GM12878 (cell line): ENCODE data around the gene ALCAM. TPM values are rescaled to one million over a fixed set of nuclear protein-coding genes. Genes with fewer than 3 reads are reported as not detected.

Source experiments
- ATAC-seq: fragments of 200-7000 bp; cut with Tn5 transposase; 3 replicates; pipeline ENCODE4 v1.9.1; 2020; ENCODE audit warnings: mild to moderate bottlenecking, moderate library complexity
- BruUV-seq: library from RNA; stranded (reverse); fragments of 400-500 nt; replicated peaks from 2 replicates; lab custom pipeline; 2021; lab: Mats Ljungman, UMichigan
- CTCF ChIA-PET: fragments of 300-600 bp; sonication (Branson Sonifier 250); formaldehyde crosslinking; extraction: SDS; loops from one replicate; lab custom pipeline; 2021; ENCODE audit warnings: inconsistent platforms; lab: Yijun Ruan, JAX
- POLR2A ChIA-PET: fragments of 350-600 bp; formaldehyde crosslinking; extraction: SDS; loops from one replicate; lab custom pipeline; 2021; ENCODE audit warnings: inconsistent platforms; lab: Charles Lee
- RAD21 ChIA-PET: fragments of 300-600 bp; sonication (Branson Sonifier 250); formaldehyde crosslinking; loops from one replicate; lab custom pipeline; 2023; ENCODE audit warnings: antibody characterized with exemption; ENCODE audit not compliant: unreplicated experiment; lab: Charles Lee
- SMC1A ChIA-PET: fragments of 300-600 bp; sonication (Branson Sonifier 250); formaldehyde crosslinking; loops from one replicate; lab custom pipeline; 2023; ENCODE audit not compliant: unreplicated experiment, uncharacterized antibody; lab: Charles Lee
- DNase-seq: peaks from one replicate; pipeline ENCODE4 v3.0.0-alpha.2; 2011; ENCODE audit warnings: low read depth, low spot score
- FAIRE-seq: peaks from 3 replicates; lab custom pipeline; 2011; peaks lifted over from hg19 to GRCh38; lab: Jason Lieb, UNC
- H2AFZ ChIP-seq: 2 replicates; pipeline ENCODE4 v1.6.0; 2011; ENCODE audit warnings: low read depth, low read length, control low read depth; ENCODE audit not compliant: control insufficient read depth
- H3K27ac ChIP-seq: 2 replicates; pipeline ENCODE4 v1.5.1; 2011; ENCODE audit warnings: control low read depth; ENCODE audit not compliant: control insufficient read depth, insufficient read depth
- H3K27me3 ChIP-seq, 2 experiments: replicated peaks in 1 of 2; 2 replicates each; pipeline versions ENCODE4 v1.6.0 to v1.6.1; 2011; ENCODE audit warnings: low read length in 1 of 2; ENCODE audit not compliant: control insufficient read depth in 2 of 2, insufficient read depth in 2 of 2
- H3K36me3 ChIP-seq, 2 experiments: 2 replicates each; pipeline ENCODE4 v1.5.1; 2011; ENCODE audit warnings: low read length in 1 of 2; ENCODE audit not compliant: control insufficient read depth in 2 of 2, insufficient read depth in 2 of 2
- H3K4me1 ChIP-seq: 2 replicates; pipeline ENCODE4 v1.6.1; 2011; ENCODE audit warnings: mild to moderate bottlenecking, low read length, moderate library complexity, mixed read lengths; ENCODE audit not compliant: control insufficient read depth, insufficient read depth
- H3K4me2 ChIP-seq: 2 replicates; pipeline ENCODE4 v1.6.0; 2011; ENCODE audit warnings: control low read depth; ENCODE audit not compliant: control insufficient read depth, insufficient read depth
- H3K4me3 ChIP-seq: fragments of 200-600 bp; sonication (generic); 2 replicates; pipeline ENCODE4 v1.5.1; 2016
- H3K79me2 ChIP-seq: 2 replicates; pipeline ENCODE4 v1.6.0; 2011; ENCODE audit warnings: low read length; ENCODE audit not compliant: control insufficient read depth, insufficient read depth
- H3K9ac ChIP-seq: 2 replicates; pipeline ENCODE4 v1.8.0; 2011; ENCODE audit warnings: low read length, control low read depth, mixed read lengths; ENCODE audit not compliant: control insufficient read depth, insufficient read depth
- H3K9me3 ChIP-seq: replicated peaks from 3 replicates; pipeline ENCODE4 v1.5.1; 2011; ENCODE audit warnings: mild to moderate bottlenecking, low read length; ENCODE audit not compliant: control insufficient read depth, insufficient read depth
- H4K20me1 ChIP-seq: 2 replicates; pipeline ENCODE4 v1.6.0; 2011; ENCODE audit not compliant: control insufficient read depth, insufficient read depth
- CHD4 ChIP-seq: fragments of 200-600 bp; sonication (generic); IDR thresholded peaks from 2 replicates; pipeline ENCODE4 v1.6.1; 2016; ENCODE audit warnings: mild to moderate bottlenecking
- FOS ChIP-seq: IDR thresholded peaks from 3 replicates; pipeline ENCODE4 v1.6.1; 2011; ENCODE audit warnings: borderline replicate concordance; ENCODE audit not compliant: insufficient read length; ENCODE audit errors: extremely low read depth
- RAD21 ChIP-seq: IDR thresholded peaks from 2 replicates; pipeline ENCODE4 v1.6.1; 2011; ENCODE audit warnings: mild to moderate bottlenecking, low read depth, low read length, moderate library complexity; ENCODE audit not compliant: insufficient read depth
- SMAD1 ChIP-seq: fragments of 450-650 bp; IDR thresholded peaks from 2 replicates; pipeline ENCODE4 v1.6.1; 2018; ENCODE audit warnings: mild to moderate bottlenecking, low read depth; ENCODE audit not compliant: partially characterized antibody
- SMARCA5 ChIP-seq: fragments of 450-650 bp; IDR thresholded peaks from 2 replicates; pipeline ENCODE4 v1.6.1; 2017; ENCODE audit warnings: mild to moderate bottlenecking
- SMC3 ChIP-seq: IDR thresholded peaks from 2 replicates; pipeline ENCODE4 v1.6.1; 2011; ENCODE audit warnings: low read length, improper control_type of control experiment, borderline replicate concordance
- SREBF2 ChIP-seq: IDR thresholded peaks from 2 replicates; pipeline ENCODE4 v1.6.1; 2012; ENCODE audit warnings: mild to moderate bottlenecking, low read length
- ZNF384 ChIP-seq: IDR thresholded peaks from 2 replicates; pipeline ENCODE4 v1.6.1; 2012; ENCODE audit warnings: low read depth, mild to moderate bottlenecking, low read length, improper control_type of control experiment, borderline replicate concordance
- WGBS: methylation state at CpG from one replicate; pipeline ENCODE4 v1.1.6; 2016; ENCODE audit warnings: low lambda C conversion rate; ENCODE audit not compliant: insufficient replicate concordance, insufficient coverage; ENCODE audit errors: missing lambda C conversion rate; 5-methylcytosine and 5-hydroxymethylcytosine counted together
- in situ Hi-C: fragments of 300-500 bp; cut with MboI; formaldehyde crosslinking; loops from 9 replicates; pipeline ENCODE4 v1.14.3; 2018; ENCODE audit warnings: mixed read lengths
- intact Hi-C: fragments of 100-400 bp; cut with micrococcal nuclease; formaldehyde crosslinking; loops from one replicate; pipeline ENCODE4 v1.14.2; 2022; ENCODE audit not compliant: unreplicated experiment
- polyA plus RNA-seq, 11 experiments: library from polyadenylated mRNA; depleted of rRNA in 4 of 11; unstranded in 6 of 11; stranded (reverse) in 5 of 11; fragments of >200 nt; fragmentation: Nextera tagmentation in 4 of 11; fragmentation: Illumina TruSeq in 1 of 11; extraction: Ambion mirVana in 4 of 11; extraction: Trizol in 1 of 11; gene quantifications; 1 replicate in 1 of 11; 2 replicates in 10 of 11; pipeline versions ENCODE4 v1.2.1 to v1.2.3, GENCODE V29; 2011 to 2016; ENCODE audit warnings: inconsistent platforms in 2 of 11, missing spikeins in 2 of 11, low read depth in 1 of 11
- total RNA-seq, 4 experiments: library from RNA; depleted of rRNA in 3 of 4; stranded (reverse); fragments of >200 nt in 3 of 4; fragmentation: Illumina TruSeq in 1 of 4; extraction: Trizol in 1 of 4; gene quantifications; 2 replicates each; pipeline versions ENCODE4 v1.2.1 to v1.2.3, GENCODE V29; 2013 to 2021
- TF ChIP-seq, protein P1 (sequence below): IDR thresholded peaks from 2 replicates; pipeline ENCODE4 v1.6.1; 2012; ENCODE audit warnings: low read length, inconsistent platforms
- TF ChIP-seq, protein P2 (sequence below): fragments of 450-650 bp; IDR thresholded peaks from 2 replicates; pipeline ENCODE4 v1.6.1; 2016; ENCODE audit warnings: mild to moderate bottlenecking
- TF ChIP-seq, protein P3 (sequence below): fragments of 450-650 bp; IDR thresholded peaks from 2 replicates; pipeline ENCODE4 v1.6.1; 2017; ENCODE audit warnings: mild to moderate bottlenecking, moderate library complexity
- TF ChIP-seq, protein P4 (sequence below), 3 experiments: IDR thresholded peaks in 2 of 3; conservative IDR thresholded peaks in 1 of 3; 2 replicates each; pipeline ENCODE4 v1.5.1; 2011; ENCODE audit warnings: low read depth in 3 of 3, low read length in 3 of 3, mild to moderate bottlenecking in 3 of 3, control low read depth in 2 of 3, moderate library complexity in 2 of 3, inconsistent platforms in 1 of 3, mixed read lengths in 1 of 3; ENCODE audit not compliant: control insufficient read depth in 2 of 3, insufficient read depth in 1 of 3; ENCODE audit errors: extremely low read depth in 1 of 3

ALCAM gene
- total and polyA plus RNA-seq, 10 of the 15 experiments (the other 5 are each of a cell fraction or from before 2014, with no cell fraction given), result 12.2 to 54.2 (median 32.6) TPM

DNA sequence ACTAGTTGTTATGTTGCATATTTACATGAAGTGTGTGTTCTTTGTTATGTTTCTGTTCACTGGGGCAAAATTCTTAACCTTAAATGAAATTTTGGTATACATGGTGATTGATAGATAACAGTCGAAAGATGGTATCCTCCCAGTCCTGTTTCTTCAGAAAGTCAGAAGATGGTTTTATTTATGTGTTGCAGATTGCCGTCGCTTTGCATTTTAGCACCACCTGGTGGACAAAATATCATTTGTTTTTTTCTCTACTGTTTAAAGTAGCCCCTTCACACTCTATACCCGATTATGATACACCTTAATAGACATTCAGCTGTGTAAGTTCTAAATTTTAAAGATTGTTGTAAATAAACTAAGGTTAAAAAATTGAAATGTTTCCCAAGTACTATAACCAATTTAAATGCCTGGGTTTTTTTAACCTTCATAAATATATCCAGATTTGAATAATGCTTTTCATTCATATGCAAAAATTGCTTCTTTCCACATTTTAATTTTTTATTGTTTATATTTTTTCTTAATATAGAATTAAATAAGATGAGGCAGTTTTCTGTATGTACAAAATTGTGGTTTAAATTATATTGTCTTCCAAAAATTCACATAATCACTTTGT is 152.2 kb downstream of the ALCAM start:
- WGBS, result 0% methylated on average over 4 of the region's 4 CpGs
- FAIRE-seq, result peak; percentile 7
- no peak overlapping the region for H3K4me3 ChIP-seq
- H3K27me3 ChIP-seq, result no peaks in the 10 kb centered on the region
- no peak overlapping the region; the same call in 1 of the 2 replicates for H2AFZ ChIP-seq
- no peaks in the 10 kb centered on the region for H3K79me2 ChIP-seq
- no TSS peak for BruUV-seq
- no peak for TF ChIP-seq SMARCA5
- peak; percentile 85 for TF ChIP-seq RAD21
- TF ChIP-seq ZNF384, result 0 out of 2 replicates have a peak, but pooled peaks have one; percentile 18
- TF ChIP-seq SMC3, result peak; percentile 84
- no peak for TF ChIP-seq SMAD1
- TF ChIP-seq, protein P1, sequence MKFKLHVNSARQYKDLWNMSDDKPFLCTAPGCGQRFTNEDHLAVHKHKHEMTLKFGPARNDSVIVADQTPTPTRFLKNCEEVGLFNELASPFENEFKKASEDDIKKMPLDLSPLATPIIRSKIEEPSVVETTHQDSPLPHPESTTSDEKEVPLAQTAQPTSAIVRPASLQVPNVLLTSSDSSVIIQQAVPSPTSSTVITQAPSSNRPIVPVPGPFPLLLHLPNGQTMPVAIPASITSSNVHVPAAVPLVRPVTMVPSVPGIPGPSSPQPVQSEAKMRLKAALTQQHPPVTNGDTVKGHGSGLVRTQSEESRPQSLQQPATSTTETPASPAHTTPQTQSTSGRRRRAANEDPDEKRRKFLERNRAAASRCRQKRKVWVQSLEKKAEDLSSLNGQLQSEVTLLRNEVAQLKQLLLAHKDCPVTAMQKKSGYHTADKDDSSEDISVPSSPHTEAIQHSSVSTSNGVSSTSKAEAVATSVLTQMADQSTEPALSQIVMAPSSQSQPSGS, result no peak
- no peak for TF ChIP-seq SREBF2
- TF ChIP-seq, protein P2, sequence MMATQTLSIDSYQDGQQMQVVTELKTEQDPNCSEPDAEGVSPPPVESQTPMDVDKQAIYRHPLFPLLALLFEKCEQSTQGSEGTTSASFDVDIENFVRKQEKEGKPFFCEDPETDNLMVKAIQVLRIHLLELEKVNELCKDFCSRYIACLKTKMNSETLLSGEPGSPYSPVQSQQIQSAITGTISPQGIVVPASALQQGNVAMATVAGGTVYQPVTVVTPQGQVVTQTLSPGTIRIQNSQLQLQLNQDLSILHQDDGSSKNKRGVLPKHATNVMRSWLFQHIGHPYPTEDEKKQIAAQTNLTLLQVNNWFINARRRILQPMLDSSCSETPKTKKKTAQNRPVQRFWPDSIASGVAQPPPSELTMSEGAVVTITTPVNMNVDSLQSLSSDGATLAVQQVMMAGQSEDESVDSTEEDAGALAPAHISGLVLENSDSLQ, result peak; percentile 30; the same call in 1 of the 2 replicates
- no peak for TF ChIP-seq CHD4
- no peak for TF ChIP-seq FOS
- TF ChIP-seq, protein P3, sequence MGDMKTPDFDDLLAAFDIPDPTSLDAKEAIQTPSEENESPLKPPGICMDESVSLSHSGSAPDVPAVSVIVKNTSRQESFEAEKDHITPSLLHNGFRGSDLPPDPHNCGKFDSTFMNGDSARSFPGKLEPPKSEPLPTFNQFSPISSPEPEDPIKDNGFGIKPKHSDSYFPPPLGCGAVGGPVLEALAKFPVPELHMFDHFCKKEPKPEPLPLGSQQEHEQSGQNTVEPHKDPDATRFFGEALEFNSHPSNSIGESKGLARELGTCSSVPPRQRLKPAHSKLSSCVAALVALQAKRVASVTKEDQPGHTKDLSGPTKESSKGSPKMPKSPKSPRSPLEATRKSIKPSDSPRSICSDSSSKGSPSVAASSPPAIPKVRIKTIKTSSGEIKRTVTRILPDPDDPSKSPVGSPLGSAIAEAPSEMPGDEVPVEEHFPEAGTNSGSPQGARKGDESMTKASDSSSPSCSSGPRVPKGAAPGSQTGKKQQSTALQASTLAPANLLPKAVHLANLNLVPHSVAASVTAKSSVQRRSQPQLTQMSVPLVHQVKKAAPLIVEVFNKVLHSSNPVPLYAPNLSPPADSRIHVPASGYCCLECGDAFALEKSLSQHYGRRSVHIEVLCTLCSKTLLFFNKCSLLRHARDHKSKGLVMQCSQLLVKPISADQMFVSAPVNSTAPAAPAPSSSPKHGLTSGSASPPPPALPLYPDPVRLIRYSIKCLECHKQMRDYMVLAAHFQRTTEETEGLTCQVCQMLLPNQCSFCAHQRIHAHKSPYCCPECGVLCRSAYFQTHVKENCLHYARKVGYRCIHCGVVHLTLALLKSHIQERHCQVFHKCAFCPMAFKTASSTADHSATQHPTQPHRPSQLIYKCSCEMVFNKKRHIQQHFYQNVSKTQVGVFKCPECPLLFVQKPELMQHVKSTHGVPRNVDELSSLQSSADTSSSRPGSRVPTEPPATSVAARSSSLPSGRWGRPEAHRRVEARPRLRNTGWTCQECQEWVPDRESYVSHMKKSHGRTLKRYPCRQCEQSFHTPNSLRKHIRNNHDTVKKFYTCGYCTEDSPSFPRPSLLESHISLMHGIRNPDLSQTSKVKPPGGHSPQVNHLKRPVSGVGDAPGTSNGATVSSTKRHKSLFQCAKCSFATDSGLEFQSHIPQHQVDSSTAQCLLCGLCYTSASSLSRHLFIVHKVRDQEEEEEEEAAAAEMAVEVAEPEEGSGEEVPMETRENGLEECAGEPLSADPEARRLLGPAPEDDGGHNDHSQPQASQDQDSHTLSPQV, result no peak
- TF ChIP-seq, protein P4, sequence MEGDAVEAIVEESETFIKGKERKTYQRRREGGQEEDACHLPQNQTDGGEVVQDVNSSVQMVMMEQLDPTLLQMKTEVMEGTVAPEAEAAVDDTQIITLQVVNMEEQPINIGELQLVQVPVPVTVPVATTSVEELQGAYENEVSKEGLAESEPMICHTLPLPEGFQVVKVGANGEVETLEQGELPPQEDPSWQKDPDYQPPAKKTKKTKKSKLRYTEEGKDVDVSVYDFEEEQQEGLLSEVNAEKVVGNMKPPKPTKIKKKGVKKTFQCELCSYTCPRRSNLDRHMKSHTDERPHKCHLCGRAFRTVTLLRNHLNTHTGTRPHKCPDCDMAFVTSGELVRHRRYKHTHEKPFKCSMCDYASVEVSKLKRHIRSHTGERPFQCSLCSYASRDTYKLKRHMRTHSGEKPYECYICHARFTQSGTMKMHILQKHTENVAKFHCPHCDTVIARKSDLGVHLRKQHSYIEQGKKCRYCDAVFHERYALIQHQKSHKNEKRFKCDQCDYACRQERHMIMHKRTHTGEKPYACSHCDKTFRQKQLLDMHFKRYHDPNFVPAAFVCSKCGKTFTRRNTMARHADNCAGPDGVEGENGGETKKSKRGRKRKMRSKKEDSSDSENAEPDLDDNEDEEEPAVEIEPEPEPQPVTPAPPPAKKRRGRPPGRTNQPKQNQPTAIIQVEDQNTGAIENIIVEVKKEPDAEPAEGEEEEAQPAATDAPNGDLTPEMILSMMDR (IDR thresholded peaks at IDR 0.05 in 2 of 3, conservative IDR thresholded peaks at IDR 0.05 in 1 of 3; ENCODE audit: control insufficient read depth in 2 of 3, extremely low read depth in 1 of 3, insufficient read depth in 1 of 3, low read depth in 3 of 3, low read length in 3 of 3), result peak; percentile 44 to 67 (median 54); a peak in 5 of 6 replicates
- peak; percentile 96 for ATAC-seq
- in situ Hi-C loops (loop anchor here (25.0 kb wide), 2 partner anchors 1232 to 1407 kb away; no protein-coding TSS in a partner anchor), intact Hi-C loops (loop anchor here (2.0 to 10.0 kb wide), 7 partner anchors 150 to 1527 kb away; no protein-coding TSS in a partner anchor)
- no peak overlapping the region for H3K4me2 ChIP-seq
- ChIA-PET CTCF (interaction anchor here (0.8 to 4.7 kb wide), 18 partner anchors 9 to 1545 kb away, joined by 3 to 71 read pairs (median 6); partner anchors contain the start of gene ALCAM), RAD21 (interaction anchor here (1.0 to 5.7 kb wide), 6 partner anchors 13 to 1245 kb away, joined by 3 to 62 read pairs (median 4); partner anchors contain the start of gene ALCAM), SMC1A (interaction anchor here (1.0 to 6.7 kb wide), 16 partner anchors 9 to 922 kb away, joined by 3 to 64 read pairs (median 4); partner anchors contain the start of gene ALCAM), POLR2A (no interaction called here)
- peak; percentile 49 for DNase-seq
- H3K9ac ChIP-seq, result no peak overlapping the region
- H3K4me1 ChIP-seq, result no peaks in the 10 kb centered on the region
- H3K27ac ChIP-seq, result no peak overlapping the region
- H3K9me3 ChIP-seq, result no peaks in the 10 kb centered on the region
- H3K36me3 ChIP-seq, result peaks cover 0 to 2% of the 10 kb centered on the region in 2 experiments; a peak in 1 of 4 replicates
- no peaks in the 10 kb centered on the region for H4K20me1 ChIP-seq
